Ishikawa (cell line): ENCODE data around the gene UBE3B.

ENCODE experiments used
- CEBPB ChIP-seq: IDR thresholded peaks from 2 replicates; pipeline ENCODE4 v1.6.1; 2012
- CREB1 ChIP-seq: IDR thresholded peaks from 2 replicates; pipeline ENCODE4 v1.6.1; 2012; ENCODE audit warnings: low read depth
- EGR1 ChIP-seq: IDR thresholded peaks from 2 replicates; pipeline ENCODE4 v1.6.1; 2012
- EP300 ChIP-seq: IDR thresholded peaks from 2 replicates; pipeline ENCODE4 v1.6.1; 2012; ENCODE audit warnings: borderline replicate concordance
- FOXM1 ChIP-seq: IDR thresholded peaks from 2 replicates; pipeline ENCODE4 v1.6.1; 2012; ENCODE audit warnings: low read depth, borderline replicate concordance
- MAX ChIP-seq: IDR thresholded peaks from 2 replicates; pipeline ENCODE4 v1.6.1; 2012
- NFIC ChIP-seq: IDR thresholded peaks from 2 replicates; pipeline ENCODE4 v1.6.1; 2012
- RAD21 ChIP-seq: IDR thresholded peaks from 2 replicates; pipeline ENCODE4 v1.6.1; 2012; ENCODE audit warnings: low read depth
- REST ChIP-seq: IDR thresholded peaks from 2 replicates; pipeline ENCODE4 v1.6.1; 2012; ENCODE audit warnings: low read depth, mild to moderate bottlenecking
- TAF1 ChIP-seq: IDR thresholded peaks from 2 replicates; pipeline ENCODE4 v1.6.1; 2012; ENCODE audit warnings: low read depth, mild to moderate bottlenecking
- TCF12 ChIP-seq: IDR thresholded peaks from 2 replicates; pipeline ENCODE4 v1.6.1; 2012; ENCODE audit warnings: low read depth
- TEAD4 ChIP-seq: IDR thresholded peaks from 2 replicates; pipeline ENCODE4 v1.6.1; 2012
- USF1 ChIP-seq: IDR thresholded peaks from 2 replicates; pipeline ENCODE4 v1.6.1; 2012
- YY1 ChIP-seq: IDR thresholded peaks from 2 replicates; pipeline ENCODE4 v1.6.1; 2012; ENCODE audit warnings: low read depth
- ZBTB7A ChIP-seq: IDR thresholded peaks from 2 replicates; pipeline ENCODE4 v1.6.1; 2012; ENCODE audit warnings: low read depth

Gene UBE3B

GRCh38 chr12:109558374-109559199 lies 81.2 kb downstream of the UBE3B start:
- no peak for TF ChIP-seq CREB1
- no peak for TF ChIP-seq CEBPB
- TF ChIP-seq MAX, result no peak
- no peak for TF ChIP-seq USF1
- TF ChIP-seq RAD21, result no peak
- TF ChIP-seq EP300, result no peak
- no peak for TF ChIP-seq TCF12
- TF ChIP-seq TEAD4, result no peak
- no peak for TF ChIP-seq FOXM1
- TF ChIP-seq REST, result no peak
- no peak for TF ChIP-seq TAF1
- no peak for TF ChIP-seq ZBTB7A
- TF ChIP-seq YY1, result no peak
- TF ChIP-seq NFIC, result no peak

- no peak for TF ChIP-seq EP300
- TF ChIP-seq TAF1, result no peak
- no peak for TF ChIP-seq CEBPB
- TF ChIP-seq RAD21, result no peak
- no peak for TF ChIP-seq NFIC
- no peak for TF ChIP-seq TEAD4
- TF ChIP-seq CREB1, result no peak
- TF ChIP-seq TCF12, result no peak
- TF ChIP-seq YY1, result no peak
- no peak for TF ChIP-seq MAX
- TF ChIP-seq USF1, result no peak
- no peak for TF ChIP-seq FOXM1
- no peak for TF ChIP-seq ZBTB7A
- TF ChIP-seq REST, result no peak
- TF ChIP-seq EGR1, result no peak
Measured at GRCh38 chr12:109559200-109559505, 81.7 kb downstream of the UBE3B start.

GRCh38 chr12:109559601-109560000 lies 82.2 kb downstream of the UBE3B start:
- TF ChIP-seq TEAD4 (no peak), TCF12 (no peak), FOXM1 (no peak), EGR1 (no peak), USF1 (no peak), RAD21 (no peak), YY1 (no peak)

GRCh38 chr12:109560867-109561710 lies 83.7 kb downstream of the UBE3B start:
- TF ChIP-seq USF1, result no peak
- TF ChIP-seq TEAD4, result no peak

GRCh38 chr12:109561711-109562030 lies 84.2 kb downstream of the UBE3B start:
- TF ChIP-seq MAX, result no peak
- TF ChIP-seq USF1, result no peak
- no peak for TF ChIP-seq CEBPB
- no peak for TF ChIP-seq TEAD4
- no peak for TF ChIP-seq YY1
- TF ChIP-seq EP300, result no peak
- TF ChIP-seq ZBTB7A, result no peak
- no peak for TF ChIP-seq RAD21
- no peak for TF ChIP-seq NFIC
- no peak for TF ChIP-seq EGR1
- no peak for TF ChIP-seq TAF1
- TF ChIP-seq FOXM1, result no peak
- TF ChIP-seq CREB1, result no peak
- no peak for TF ChIP-seq TCF12
- no peak for TF ChIP-seq REST
